Esophagus muscularis mucosa (tissue), 4 donors: ENCODE results near the gene TGM3. TPM values are rescaled to one million over a fixed set of nuclear protein-coding genes. Genes with fewer than 3 reads are reported as not detected.
A peak's percentile ranks its signal among the peaks of the same experiment; 100 is the strongest.

Source experiments
- DNase-seq: peaks from one replicate; pipeline ENCODE4 v3.0.0-alpha.2; 2017; ENCODE audit errors: extremely low spot score
- H3K27ac ChIP-seq, 4 donors: fragments of 200-600 bp; sonication (generic); replicated peaks in 1 of 4; 1 replicate in 3 of 4; 2 replicates in 1 of 4; pipeline ENCODE4 v1.5.1; 2016 to 2019; ENCODE audit warnings: mild to moderate bottlenecking in 1 of 4
- H3K27me3 ChIP-seq, 4 donors: fragments of 200-600 bp; sonication (generic); one replicate each; pipeline versions ENCODE4 v1.5.1 to v1.6.0; 2016 to 2019
- H3K36me3 ChIP-seq, 4 donors: fragments of 200-600 bp; sonication (generic); one replicate each; pipeline ENCODE4 v1.5.1; 2016 to 2019
- H3K4me1 ChIP-seq, 4 donors: fragments of 200-600 bp; sonication (generic); one replicate each; pipeline ENCODE4 v1.5.1; 2016 to 2019
- H3K4me3 ChIP-seq, 4 donors: fragments of 200-600 bp; sonication (generic); 1 replicate in 2 of 4; 2 replicates in 2 of 4; pipeline ENCODE4 v1.5.1; 2016 to 2019; ENCODE audit warnings: mild to moderate bottlenecking in 4 of 4, moderate library complexity in 1 of 4
- H3K9me3 ChIP-seq, 4 donors: fragments of 200-600 bp; sonication (generic); 1 replicate in 3 of 4; 2 replicates in 1 of 4; pipeline ENCODE4 v1.5.1; 2016 to 2019
- EP300 ChIP-seq: sonication (generic); formaldehyde crosslinking; IDR thresholded peaks from one replicate; pipeline ENCODE4 v1.6.1; 2017; ENCODE audit warnings: antibody characterized with exemption
- POLR2A ChIP-seq: fragments of 450-650 bp; IDR thresholded peaks from one replicate; pipeline ENCODE4 v1.6.1; 2017; ENCODE audit warnings: antibody characterized with exemption, moderate library complexity, mild to moderate bottlenecking, low read depth
- POLR2AphosphoS5 ChIP-seq, 2 donors: sonication (generic); formaldehyde crosslinking; IDR thresholded peaks; one replicate each; pipeline ENCODE4 v1.6.1; 2017; ENCODE audit warnings: antibody characterized with exemption in 2 of 2
- WGBS: methylation state at CpG from one replicate; pipeline ENCODE4 v1.1.5; 2018; 5-methylcytosine and 5-hydroxymethylcytosine counted together
- intact Hi-C: fragments of 100-400 bp; cut with DNase I; formaldehyde crosslinking; loops from one replicate; pipeline ENCODE4 v1.15.1; 2023
- total RNA-seq, 4 donors: library from RNA; depleted of rRNA; stranded (reverse); fragments of >200 nt; gene quantifications; one replicate each; pipeline versions ENCODE4 v1.1.0 to v1.2.1, GENCODE V29; 2016
- TF ChIP-seq, protein P1 (sequence below), 3 experiments: fragments of 200-600 bp in 2 of 3; fragments of 450-650 bp in 1 of 3; sonication (generic) in 2 of 3; IDR thresholded peaks; one replicate each; pipeline ENCODE4 v1.5.1; 2017 to 2019; ENCODE audit warnings: antibody characterized with exemption in 3 of 3, mild to moderate bottlenecking in 2 of 3, moderate library complexity in 1 of 3

Gene TGM3
- total RNA-seq, 4 donors from 2014 or later, result 0.83 TPM; not detected in 3

DNA sequence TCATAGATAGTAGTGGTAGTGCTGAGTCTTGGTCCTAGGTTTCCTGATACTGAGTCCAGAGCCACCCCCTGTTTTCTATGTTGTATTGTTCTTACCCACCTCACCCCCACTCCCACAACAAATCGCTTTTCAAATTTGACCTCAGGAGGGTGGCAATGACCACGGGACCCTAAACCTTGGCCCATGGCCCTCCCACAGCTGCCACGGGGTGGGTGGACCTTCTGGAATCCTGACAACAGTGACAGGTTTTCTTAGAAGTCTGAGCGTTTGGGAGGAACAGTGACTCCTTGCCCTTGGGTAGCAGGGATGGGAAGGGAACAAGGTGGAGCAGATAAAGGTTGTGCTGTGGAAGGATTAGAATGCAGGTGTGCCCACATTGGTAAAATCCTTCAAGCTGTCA lies 36.9 kb downstream of the TGM3 start:
- Histone ChIP-seq H3K27ac (no peak overlapping the region), H3K9me3 (no peaks in the 10 kb centered on the region), H3K4me1 (no peaks in the 10 kb centered on the region), H3K27me3 (peaks cover 0 to 10% (median 0%) of the 10 kb centered on the region in 4 donors), H3K36me3 (no peaks in the 10 kb centered on the region), H3K4me3 (no peak overlapping the region)
- no peak for DNase-seq
- TF ChIP-seq POLR2A (no peak), POLR2AphosphoS5 (IDR thresholded peaks at IDR 0.05) (no peak), EP300 (no peak)
- TF ChIP-seq, protein P1, sequence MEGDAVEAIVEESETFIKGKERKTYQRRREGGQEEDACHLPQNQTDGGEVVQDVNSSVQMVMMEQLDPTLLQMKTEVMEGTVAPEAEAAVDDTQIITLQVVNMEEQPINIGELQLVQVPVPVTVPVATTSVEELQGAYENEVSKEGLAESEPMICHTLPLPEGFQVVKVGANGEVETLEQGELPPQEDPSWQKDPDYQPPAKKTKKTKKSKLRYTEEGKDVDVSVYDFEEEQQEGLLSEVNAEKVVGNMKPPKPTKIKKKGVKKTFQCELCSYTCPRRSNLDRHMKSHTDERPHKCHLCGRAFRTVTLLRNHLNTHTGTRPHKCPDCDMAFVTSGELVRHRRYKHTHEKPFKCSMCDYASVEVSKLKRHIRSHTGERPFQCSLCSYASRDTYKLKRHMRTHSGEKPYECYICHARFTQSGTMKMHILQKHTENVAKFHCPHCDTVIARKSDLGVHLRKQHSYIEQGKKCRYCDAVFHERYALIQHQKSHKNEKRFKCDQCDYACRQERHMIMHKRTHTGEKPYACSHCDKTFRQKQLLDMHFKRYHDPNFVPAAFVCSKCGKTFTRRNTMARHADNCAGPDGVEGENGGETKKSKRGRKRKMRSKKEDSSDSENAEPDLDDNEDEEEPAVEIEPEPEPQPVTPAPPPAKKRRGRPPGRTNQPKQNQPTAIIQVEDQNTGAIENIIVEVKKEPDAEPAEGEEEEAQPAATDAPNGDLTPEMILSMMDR (IDR thresholded peaks at IDR 0.05), result no peak
- WGBS, result 70% methylated on average over 4 of the region's 4 CpGs
- intact Hi-C loops, result no loop called here

DNA sequence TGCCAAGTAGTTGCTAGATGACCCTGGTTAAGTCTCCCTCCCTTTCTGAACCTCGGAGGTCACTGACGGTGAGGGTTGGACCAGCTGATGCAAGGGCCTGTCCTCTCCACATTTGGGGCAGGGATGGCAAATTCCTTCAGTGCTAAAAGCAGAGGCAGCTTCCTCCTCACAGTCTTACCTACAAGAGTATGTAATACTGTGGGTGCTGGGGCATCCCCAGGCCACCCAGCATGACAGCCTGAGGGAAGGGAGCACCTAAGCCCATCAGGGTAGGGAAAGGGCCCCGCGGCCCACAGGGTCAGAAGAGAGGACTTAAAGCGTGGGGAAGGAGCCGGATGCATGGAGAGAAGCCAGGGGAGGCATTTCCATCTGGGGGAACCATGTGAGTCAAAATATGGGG lies 38.0 kb downstream of the TGM3 start:
- H3K4me3 ChIP-seq, result no peak overlapping the region
- no peak for TF ChIP-seq POLR2AphosphoS5 (IDR thresholded peaks at IDR 0.05)
- TF ChIP-seq EP300, result no peak
- no peak for TF ChIP-seq POLR2A
- TF ChIP-seq, protein P1 (IDR thresholded peaks at IDR 0.05), result no peak
- H3K36me3 ChIP-seq, result no peaks in the 10 kb centered on the region
- WGBS, result 64% methylated on average over 6 of the region's 6 CpGs
- H3K9me3 ChIP-seq, result no peaks in the 10 kb centered on the region
- H3K4me1 ChIP-seq, result no peaks in the 10 kb centered on the region
- intact Hi-C loops, result no loop called here
- no peak overlapping the region for H3K27ac ChIP-seq
- H3K27me3 ChIP-seq, result peaks cover 0 to 10% (median 0%) of the 10 kb centered on the region in 4 donors
- DNase-seq, result no peak

DNA sequence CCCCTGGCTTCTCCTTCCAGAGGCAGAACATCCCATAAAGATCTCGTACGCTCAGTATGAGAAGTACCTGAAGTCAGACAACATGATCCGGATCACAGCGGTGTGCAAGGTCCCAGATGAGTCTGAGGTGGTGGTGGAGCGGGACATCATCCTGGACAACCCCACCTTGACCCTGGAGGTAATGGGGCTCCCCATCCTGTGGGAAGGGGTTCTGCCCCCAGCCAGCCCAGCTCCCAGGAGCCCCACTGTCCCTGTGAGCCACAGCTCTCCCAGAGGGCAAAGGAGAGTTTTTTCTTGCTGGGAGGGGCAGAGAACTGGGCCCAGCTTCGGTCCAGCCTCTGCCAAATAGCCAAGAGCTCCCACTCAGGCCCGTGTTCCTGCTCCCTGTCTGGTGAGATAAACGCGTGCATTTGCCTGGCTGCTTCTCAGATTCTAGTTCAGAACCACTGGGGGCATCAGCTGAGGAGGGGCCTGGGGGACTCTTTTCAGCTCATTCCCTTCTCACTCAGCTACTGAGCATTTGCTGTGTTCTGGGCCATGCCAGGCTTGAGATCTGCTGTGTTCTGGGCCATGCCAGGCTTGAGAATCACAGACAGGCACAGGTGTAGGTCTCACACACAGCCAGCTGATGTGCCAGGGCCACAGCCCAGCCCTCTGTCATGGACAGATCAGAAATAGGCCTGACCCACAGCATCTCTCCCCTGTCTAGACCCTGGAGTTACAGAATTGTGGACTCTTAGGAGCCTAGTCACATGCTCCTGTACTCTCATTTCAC lies 39.5 kb downstream of the TGM3 start:
- Histone ChIP-seq H3K4me1 (no peaks in the 10 kb centered on the region), H3K27me3 (peaks cover 0 to 11% (median 0%) of the 10 kb centered on the region in 4 donors), H3K4me3 (no peak overlapping the region), H3K9me3 (no peaks in the 10 kb centered on the region), H3K27ac (no peak overlapping the region), H3K36me3 (no peaks in the 10 kb centered on the region)
- TF ChIP-seq POLR2A (no peak), EP300 (no peak), POLR2AphosphoS5 (IDR thresholded peaks at IDR 0.05) (no peak)
- TF ChIP-seq, protein P1 (IDR thresholded peaks at IDR 0.05), result no peak
- 100% methylated on average over 2 of the region's 9 CpGs for WGBS
- intact Hi-C loops, result no loop called here
- no peak for DNase-seq

DNA sequence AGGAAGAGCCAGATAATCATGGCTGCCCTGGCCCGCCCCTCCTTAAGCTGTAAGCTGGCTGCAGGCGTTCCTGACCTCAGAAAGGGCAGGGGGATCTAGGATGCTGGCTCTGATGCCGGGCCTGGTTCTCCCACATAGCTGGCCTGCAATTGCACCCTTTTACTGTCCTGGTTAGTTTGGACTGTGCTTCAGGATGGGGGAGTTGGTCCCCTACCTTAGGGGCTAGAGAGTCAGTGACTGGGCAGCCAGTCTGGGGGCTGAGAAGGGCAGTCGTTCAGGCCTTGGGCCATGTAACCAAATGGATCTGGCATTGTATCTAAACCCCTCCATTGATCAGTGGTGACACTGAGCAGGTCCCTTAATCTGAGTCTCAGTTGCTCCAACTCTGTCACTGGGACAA lies 40.7 kb downstream of the TGM3 start:
- intact Hi-C loops, result no loop called here
- Histone ChIP-seq H3K27ac (no peak overlapping the region), H3K4me3 (no peak overlapping the region), H3K36me3 (no peaks in the 10 kb centered on the region), H3K9me3 (no peaks in the 10 kb centered on the region), H3K27me3 (peaks cover 0 to 21% (median 0%) of the 10 kb centered on the region in 4 donors), H3K4me1 (no peaks in the 10 kb centered on the region)
- WGBS, result 65% methylated on average over 4 of the region's 4 CpGs
- peak; percentile 66 for DNase-seq
- TF ChIP-seq, protein P1 (IDR thresholded peaks at IDR 0.05), result no peak
- no peak for TF ChIP-seq POLR2A
- no peak for TF ChIP-seq EP300
- TF ChIP-seq POLR2AphosphoS5 (IDR thresholded peaks at IDR 0.05), result no peak
